Neuronal stem cell (in vitro differentiated cells): ENCODE measurements around the gene PAPPA2. TPM values are rescaled to one million over a fixed set of nuclear protein-coding genes. Genes with fewer than 3 reads are reported as not detected.
"Not testable (repeated sequence)": the region's sequence is repeated elsewhere in the genome, so short reads cannot be mapped to it uniquely, and the experiment has no call there.

Experiments
- DNase-seq: peaks from one replicate; pipeline ENCODE4 v3.0.0-alpha.2; 2013; ENCODE audit warnings: low spot score
- H2AFZ ChIP-seq: one replicate; pipeline ENCODE4 v1.6.1; 2013; ENCODE audit warnings: mild to moderate bottlenecking, low read length, inconsistent platforms
- H2AK5ac ChIP-seq: 2 replicates; pipeline ENCODE4 v1.6.1; 2013; ENCODE audit warnings: low read depth, mild to moderate bottlenecking, inconsistent platforms, low read length, moderate library complexity, mixed read lengths
- H2BK120ac ChIP-seq: 2 replicates; pipeline ENCODE4 v1.6.1; 2013; ENCODE audit warnings: low read depth, mild to moderate bottlenecking, inconsistent platforms, low read length, moderate library complexity, mixed read lengths
- H2BK12ac ChIP-seq: one replicate; pipeline ENCODE4 v1.6.1; 2013; ENCODE audit warnings: low read length, inconsistent platforms
- H2BK15ac ChIP-seq: 2 replicates; pipeline ENCODE4 v1.6.1; 2013; ENCODE audit warnings: mild to moderate bottlenecking, low read length, inconsistent platforms, mixed read lengths
- H2BK5ac ChIP-seq: one replicate; pipeline ENCODE4 v1.6.1; 2013; ENCODE audit warnings: inconsistent platforms, mild to moderate bottlenecking, low read length, moderate library complexity
- H3K14ac ChIP-seq: one replicate; pipeline ENCODE4 v1.6.1; 2013; ENCODE audit warnings: low read length, inconsistent platforms
- H3K18ac ChIP-seq: 2 replicates; pipeline ENCODE4 v1.6.1; 2013; ENCODE audit warnings: low read length, inconsistent platforms
- H3K23ac ChIP-seq: 2 replicates; pipeline ENCODE4 v1.6.1; 2013; ENCODE audit warnings: low read depth, mild to moderate bottlenecking, mixed read lengths, low read length, inconsistent platforms; ENCODE audit not compliant: poor library complexity
- H3K27ac ChIP-seq: replicated peaks from 3 replicates; pipeline ENCODE4 v1.5.1; 2013; ENCODE audit warnings: low read length, inconsistent platforms
- H3K27me3 ChIP-seq, 3 experiments: 2 replicates each; pipeline ENCODE4 v1.6.1; 2013; ENCODE audit warnings: low read length in 3 of 3, mild to moderate bottlenecking in 2 of 3, inconsistent platforms in 1 of 3, low read depth in 1 of 3, mixed read lengths in 1 of 3, moderate library complexity in 1 of 3; ENCODE audit not compliant: control insufficient read depth in 3 of 3, insufficient read depth in 3 of 3
- H3K36me3 ChIP-seq, 2 donors: replicated peaks in 1 of 2; 2 replicates each; pipeline ENCODE4 v1.6.1; 2013; ENCODE audit warnings: low read length in 2 of 2; ENCODE audit not compliant: control insufficient read depth in 2 of 2, insufficient read depth in 2 of 2
- H3K4ac ChIP-seq: 2 replicates; pipeline ENCODE4 v1.6.1; 2013; ENCODE audit warnings: inconsistent platforms, mild to moderate bottlenecking, low read length, moderate library complexity
- H3K4me1 ChIP-seq, 2 donors: 1 replicate in 1 of 2; 2 replicates in 1 of 2; pipeline ENCODE4 v1.6.1; 2013; ENCODE audit warnings: low read length in 2 of 2, low read depth in 1 of 2; ENCODE audit not compliant: control insufficient read depth in 2 of 2, insufficient read depth in 1 of 2
- H3K4me2 ChIP-seq: one replicate; pipeline ENCODE4 v1.6.1; 2013; ENCODE audit warnings: mild to moderate bottlenecking, low read length, inconsistent platforms; ENCODE audit not compliant: insufficient read depth, poor library complexity, severe bottlenecking
- H3K4me3 ChIP-seq, 2 donors: 2 replicates each; pipeline ENCODE4 v1.5.1; 2013; ENCODE audit warnings: low read length in 2 of 2, mild to moderate bottlenecking in 2 of 2, inconsistent platforms in 1 of 2, moderate library complexity in 1 of 2
- H3K79me1 ChIP-seq: one replicate; pipeline ENCODE4 v1.6.1; 2013; ENCODE audit warnings: low read depth, mild to moderate bottlenecking, inconsistent platforms, low read length, moderate library complexity
- H3K9ac ChIP-seq: one replicate; pipeline ENCODE4 v1.6.1; 2013; ENCODE audit warnings: mild to moderate bottlenecking, low read depth, low read length, inconsistent platforms; ENCODE audit not compliant: poor library complexity
- H3K9me3 ChIP-seq, 2 donors: replicated peaks in 1 of 2; 2 replicates each; pipeline versions ENCODE3 to v1.6.1; 2013; ENCODE audit warnings: low read length in 2 of 2, mild to moderate bottlenecking in 2 of 2, inconsistent platforms in 1 of 2, low read depth in 1 of 2, mixed read lengths in 1 of 2, moderate library complexity in 1 of 2; ENCODE audit not compliant: control insufficient read depth in 2 of 2, insufficient read depth in 1 of 2
- H4K8ac ChIP-seq: one replicate; pipeline ENCODE4 v1.6.1; 2013; ENCODE audit warnings: low read depth, mild to moderate bottlenecking, inconsistent platforms, low read length, moderate library complexity
- H4K91ac ChIP-seq: one replicate; pipeline ENCODE4 v1.6.1; 2013; ENCODE audit warnings: low read length, low read depth, mild to moderate bottlenecking, inconsistent platforms; ENCODE audit not compliant: poor library complexity
- WGBS, 2 donors: extraction: QIAGEN DNeasy Blood & Tissue Kit; methylation state at CpG; one replicate each; pipeline ENCODE4 v1.1.7; 2013; ENCODE audit warnings: missing lambda C conversion rate in 2 of 2, mixed read lengths in 1 of 2; ENCODE audit not compliant: insufficient read length in 2 of 2, insufficient replicate concordance in 1 of 2; ENCODE audit errors: extremely low coverage in 2 of 2; 5-methylcytosine and 5-hydroxymethylcytosine counted together
- polyA plus RNA-seq, 2 experiments: library from polyadenylated mRNA; stranded (reverse); fragments of 200-250 nt; gene quantifications; one replicate each; pipeline ENCODE4 v1.2.3, GENCODE V29; 2013

The PAPPA2 gene
- 0.42 TPM for polyA plus RNA-seq (2013, experiment 1 of 2)
- polyA plus RNA-seq (2013, experiment 2 of 2): 0.28 TPM

- Histone ChIP-seq H2BK12ac (no peak within 1 kb of the TSS), H3K27ac (no peak within 1 kb of the TSS), H3K18ac (no peak within 1 kb of the TSS), H3K79me1 (no peaks in the 10 kb centered on the region), H3K4me1 (no peaks in the 10 kb centered on the region), H3K27me3 (no peaks in the 10 kb centered on the region), H4K8ac (no peak within 1 kb of the TSS), H2AK5ac (no peak within 1 kb of the TSS), H2AFZ (no peak within 1 kb of the TSS), H2BK5ac (no peak within 1 kb of the TSS), H3K4me3 (no peak within 1 kb of the TSS), H3K4me2 (no peak within 1 kb of the TSS), H4K91ac (no peak within 1 kb of the TSS), H3K9me3 (no peaks in the 10 kb centered on the region), H2BK120ac (no peak within 1 kb of the TSS), H3K4ac (no peak within 1 kb of the TSS), H3K23ac (no peak within 1 kb of the TSS), H3K14ac (no peak within 1 kb of the TSS), H3K9ac (no peak within 1 kb of the TSS), H3K36me3 (no peaks in the 10 kb centered on the region), H2BK15ac (no peak within 1 kb of the TSS)
- no peak for DNase-seq
- no CpG with 5 or more reads among the region's 6 CpGs for WGBS, 2 donors
These were observed at the start of gene PAPPA2 for GRCh38 chr1:176462674-176463378. Gene PAPPA2, plus strand, starts transcription at chr1:176463175. Its CDS starts 93,148 bp downstream, at chr1:176556323.

- Histone ChIP-seq H3K4me2 (no peak overlapping the region), H3K4ac (no peak overlapping the region), H2BK15ac (no peak overlapping the region), H4K91ac (no peak overlapping the region), H2AFZ (no peak overlapping the region), H3K23ac (no peak overlapping the region), H2BK120ac (no peak overlapping the region), H3K9ac (no peak overlapping the region), H3K27me3 (no peaks in the 10 kb centered on the region), H3K18ac (peak overlapping the region; percentile 38), H3K36me3 (no peaks in the 10 kb centered on the region), H3K14ac (no peak overlapping the region), H2BK5ac (no peak overlapping the region), H2AK5ac (no peak overlapping the region), H3K4me3 (no peak overlapping the region), H2BK12ac (no peak overlapping the region), H3K27ac (no peak overlapping the region), H3K79me1 (no peaks in the 10 kb centered on the region), H3K9me3 (no peaks in the 10 kb centered on the region), H4K8ac (no peak overlapping the region), H3K4me1 (no peaks in the 10 kb centered on the region)
- no peak for DNase-seq
- WGBS, 2 donors: no CpG with 5 or more reads among the region's 6 CpGs
These were observed 46.2 kb upstream of the PAPPA2 start for GRCh38 chr1:176416777-176417176.

- not testable (repeated sequence) for H2AFZ ChIP-seq, H3K9me3 ChIP-seq, H3K14ac ChIP-seq, H4K91ac ChIP-seq, H2AK5ac ChIP-seq, H3K27ac ChIP-seq, H2BK15ac ChIP-seq, H3K9ac ChIP-seq, H3K18ac ChIP-seq, H3K4me2 ChIP-seq, H3K4me3 ChIP-seq, H3K23ac ChIP-seq, H3K27me3 ChIP-seq, H3K36me3 ChIP-seq, H2BK5ac ChIP-seq, H2BK120ac ChIP-seq, H3K79me1 ChIP-seq, DNase-seq, H3K4ac ChIP-seq, H3K4me1 ChIP-seq, H2BK12ac ChIP-seq, H4K8ac ChIP-seq
- no CpG with 5 or more reads among the region's 1 CpG for WGBS, 2 donors
These were observed 43.4 kb upstream of the PAPPA2 start for GRCh38 chr1:176419608-176420007.

- Histone ChIP-seq H3K9me3 (no peaks in the 10 kb centered on the region), H3K4me3 (no peak overlapping the region), H2BK12ac (no peak overlapping the region), H3K4ac (no peak overlapping the region), H4K8ac (no peak overlapping the region), H3K4me2 (no peak overlapping the region), H4K91ac (no peak overlapping the region), H3K14ac (no peak overlapping the region), H2AK5ac (no peak overlapping the region), H3K23ac (no peak overlapping the region), H2BK120ac (no peak overlapping the region), H3K79me1 (no peaks in the 10 kb centered on the region), H2BK5ac (no peak overlapping the region), H3K27ac (no peak overlapping the region), H3K9ac (no peak overlapping the region), H3K18ac (no peak overlapping the region), H2AFZ (no peak overlapping the region), H3K36me3 (no peaks in the 10 kb centered on the region), H3K4me1 (no peaks in the 10 kb centered on the region), H3K27me3 (no peaks in the 10 kb centered on the region), H2BK15ac (no peak overlapping the region)
- WGBS, 2 donors: no CpG with 5 or more reads among the region's 2 CpGs
- DNase-seq: no peak
These were observed 28.7 kb upstream of the PAPPA2 start for GRCh38 chr1:176434234-176434633.
